Lower lobe of right lung (tissue), 2 donors: Measurements from ENCODE around the gene MOGAT3. TPM values are rescaled to one million over a fixed set of nuclear protein-coding genes. Genes with fewer than 3 reads are reported as not detected.
"Not testable (repeated sequence)": the region's sequence is repeated elsewhere in the genome, so short reads cannot be mapped to it uniquely, and the experiment has no call there.

Experiments
- ATAC-seq, 2 donors: fragments of 200-7000 bp; cut with Tn5 transposase; one replicate each; pipeline ENCODE4 v1.9.1; 2020 to 2022; ENCODE audit warnings: mild to moderate bottlenecking in 2 of 2, moderate library complexity in 2 of 2
- DNase-seq: peaks from one replicate; pipeline ENCODE4 v3.0.0-alpha.2; 2020
- H3K27ac ChIP-seq: fragments of 200-600 bp; one replicate; pipeline ENCODE4 v1.8.0; 2022
- H3K27me3 ChIP-seq: fragments of 200-600 bp; one replicate; pipeline ENCODE4 v1.8.0; 2022; ENCODE audit warnings: low read depth
- H3K36me3 ChIP-seq: fragments of 200-600 bp; one replicate; pipeline ENCODE4 v1.8.0; 2022; ENCODE audit warnings: mild to moderate bottlenecking
- H3K4me1 ChIP-seq: fragments of 200-600 bp; one replicate; pipeline ENCODE4 v1.8.0; 2022
- H3K4me3 ChIP-seq: fragments of 200-600 bp; one replicate; pipeline ENCODE4 v1.8.0; 2022; ENCODE audit warnings: mild to moderate bottlenecking
- H3K9me3 ChIP-seq: fragments of 200-600 bp; one replicate; pipeline ENCODE4 v1.8.0; 2022
- intact Hi-C: fragments of 100-400 bp; cut with DNase I; formaldehyde crosslinking; loops from one replicate; pipeline ENCODE4 v1.11.0; 2022
- total RNA-seq: library from RNA; stranded (reverse); fragmentation: NEBNext Ultra II Directional; extraction: Animal tissue kit (Norgen Biotek cat#: 25700); gene quantifications from one replicate; pipeline ENCODE4 v1.2.1, GENCODE V29; 2021
- TF ChIP-seq, protein P1 (sequence below): fragments of 200-600 bp; IDR thresholded peaks from one replicate; pipeline ENCODE4 v1.8.0; 2022; ENCODE audit warnings: antibody characterized with exemption, mild to moderate bottlenecking
- donor health status: DM: no; HTN: yes; CAD: no; lungs with severe emphysema.

The MOGAT3 gene
- total RNA-seq, 1 donor from 2014 or later = not detected

DNA sequence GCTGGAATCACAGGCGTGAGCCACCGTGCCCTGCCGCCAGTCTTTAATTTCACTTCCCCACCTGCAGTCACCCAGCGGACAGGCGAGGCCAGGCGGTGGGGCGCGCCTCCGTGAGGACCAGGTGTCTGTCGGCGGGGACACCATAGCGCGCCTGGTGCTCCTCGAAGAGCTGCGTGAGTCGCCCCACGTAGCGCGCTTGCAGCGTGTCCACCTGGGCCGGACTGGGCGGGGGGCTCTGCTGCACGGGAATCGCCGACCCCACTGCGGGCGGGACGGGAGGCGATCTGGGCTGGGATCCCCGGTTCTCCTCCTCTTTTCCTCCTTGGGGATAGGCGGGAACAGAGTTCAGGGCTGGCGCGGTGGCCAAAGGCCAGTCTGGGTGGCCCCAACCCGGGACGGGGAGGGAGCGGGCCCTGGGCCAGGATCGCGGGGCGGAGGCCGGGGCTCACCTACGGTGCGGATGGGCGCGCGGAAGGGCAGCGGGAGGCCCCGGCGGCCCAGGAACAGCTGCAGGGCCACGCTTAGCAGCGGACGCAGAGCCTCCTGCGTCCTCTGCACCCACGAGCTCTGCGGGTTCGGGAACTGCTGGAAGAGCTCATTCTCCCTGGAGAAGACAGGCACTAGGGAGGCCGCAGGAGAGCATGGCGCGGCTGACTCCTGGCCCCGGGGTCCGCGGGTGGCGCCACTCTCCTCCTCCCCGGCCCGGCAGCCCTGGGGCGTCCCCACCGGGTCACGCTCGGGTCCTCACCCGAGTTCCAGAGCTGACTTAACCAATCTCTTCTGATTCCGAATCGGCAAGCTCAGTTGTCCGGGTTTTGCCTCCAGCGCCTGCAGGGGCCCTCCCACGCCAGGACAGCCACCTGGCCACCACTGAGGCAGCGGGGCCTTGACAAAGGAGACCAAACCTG is 1.1 kb upstream of the MOGAT3 start:
- Histone ChIP-seq H3K4me1 (peaks cover 10% of the 10 kb centered on the region), H3K27ac (no peak overlapping the region), H3K4me3 (peak overlapping the region; percentile 0), H3K27me3 (peaks cover 63% of the 10 kb centered on the region), H3K36me3 (peaks cover 12% of the 10 kb centered on the region), H3K9me3 (no peaks in the 10 kb centered on the region)
- TF ChIP-seq, protein P1, sequence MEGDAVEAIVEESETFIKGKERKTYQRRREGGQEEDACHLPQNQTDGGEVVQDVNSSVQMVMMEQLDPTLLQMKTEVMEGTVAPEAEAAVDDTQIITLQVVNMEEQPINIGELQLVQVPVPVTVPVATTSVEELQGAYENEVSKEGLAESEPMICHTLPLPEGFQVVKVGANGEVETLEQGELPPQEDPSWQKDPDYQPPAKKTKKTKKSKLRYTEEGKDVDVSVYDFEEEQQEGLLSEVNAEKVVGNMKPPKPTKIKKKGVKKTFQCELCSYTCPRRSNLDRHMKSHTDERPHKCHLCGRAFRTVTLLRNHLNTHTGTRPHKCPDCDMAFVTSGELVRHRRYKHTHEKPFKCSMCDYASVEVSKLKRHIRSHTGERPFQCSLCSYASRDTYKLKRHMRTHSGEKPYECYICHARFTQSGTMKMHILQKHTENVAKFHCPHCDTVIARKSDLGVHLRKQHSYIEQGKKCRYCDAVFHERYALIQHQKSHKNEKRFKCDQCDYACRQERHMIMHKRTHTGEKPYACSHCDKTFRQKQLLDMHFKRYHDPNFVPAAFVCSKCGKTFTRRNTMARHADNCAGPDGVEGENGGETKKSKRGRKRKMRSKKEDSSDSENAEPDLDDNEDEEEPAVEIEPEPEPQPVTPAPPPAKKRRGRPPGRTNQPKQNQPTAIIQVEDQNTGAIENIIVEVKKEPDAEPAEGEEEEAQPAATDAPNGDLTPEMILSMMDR = no peak
- DNase-seq (no peak), ATAC-seq (peak; percentile 32 to 38)
- intact Hi-C loops = no loop called here

DNA sequence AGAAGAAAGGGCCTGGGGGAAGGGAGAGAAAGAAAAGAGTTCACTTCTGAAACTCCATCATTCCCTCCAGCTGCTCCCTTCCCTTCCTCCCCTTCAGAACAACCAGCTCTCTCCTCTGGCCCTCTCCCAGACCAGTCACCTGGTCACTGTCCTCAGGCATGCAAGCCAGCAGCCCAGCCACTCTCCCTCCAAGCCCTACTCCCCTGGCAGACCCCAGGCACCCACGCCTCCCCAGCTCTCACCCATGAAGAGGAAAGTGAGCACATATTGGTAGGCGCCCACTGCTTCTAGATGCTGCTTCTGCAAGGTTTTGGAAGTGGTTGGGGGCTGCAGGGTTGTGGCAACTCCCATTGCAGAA is 353 bp downstream of the MOGAT3 start:
- H3K27me3 ChIP-seq = peaks cover 67% of the 10 kb centered on the region

DNA sequence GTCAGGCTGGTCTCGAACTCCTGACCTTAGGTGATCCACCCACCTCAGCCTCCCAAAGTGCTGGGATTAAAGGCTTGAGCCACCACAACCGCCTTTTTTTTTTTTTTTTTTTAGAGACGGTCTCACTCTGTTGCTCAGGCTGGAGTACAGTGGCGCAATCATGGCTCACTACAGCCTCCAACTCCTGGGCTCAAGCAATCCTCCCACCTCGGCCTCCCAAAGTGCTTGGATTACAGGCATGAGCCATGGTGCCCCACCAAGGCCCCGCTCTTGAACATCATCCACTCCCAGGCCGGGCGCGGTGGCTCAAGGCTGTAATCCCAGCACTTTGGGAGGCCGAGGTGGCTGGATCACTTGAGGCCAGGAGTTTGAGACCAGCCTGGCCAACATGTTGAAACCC is 1.3 kb downstream of the MOGAT3 start:
- peaks cover 10% of the 10 kb centered on the region for H3K4me1 ChIP-seq
- H3K27me3 ChIP-seq = peaks cover 67% of the 10 kb centered on the region

More for the DNA sequence above, 353 bp downstream of the MOGAT3 start:
- TF ChIP-seq, protein P1 = no peak
- Histone ChIP-seq H3K4me1 (peaks cover 10% of the 10 kb centered on the region), H3K9me3 (no peaks in the 10 kb centered on the region), H3K4me3 (no peak overlapping the region), H3K36me3 (no peaks in the 10 kb centered on the region), H3K27ac (no peak overlapping the region)
- DNase-seq (no peak), ATAC-seq (no peak)
- intact Hi-C loops = no loop called here

DNA sequence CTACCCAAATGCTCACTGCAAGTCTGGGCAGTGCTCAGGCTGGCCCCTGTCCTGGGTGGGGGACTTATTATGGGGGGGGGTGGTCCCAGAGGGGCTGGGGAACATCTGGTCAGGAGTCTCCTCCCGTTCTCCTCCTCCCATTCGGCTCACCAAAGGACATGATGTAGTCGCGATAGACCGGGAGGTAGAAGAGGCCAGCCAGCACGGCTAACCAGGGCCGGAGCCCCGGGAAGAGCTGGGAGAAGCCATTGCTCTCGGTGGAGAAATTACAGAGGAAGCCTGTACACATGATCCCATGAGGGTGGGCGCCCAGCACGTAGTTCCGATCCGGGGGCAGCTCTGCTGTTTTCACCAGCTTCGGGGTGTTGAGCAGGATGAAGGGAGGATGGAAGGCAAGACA is 2.4 kb downstream of the MOGAT3 start:
- Histone ChIP-seq H3K4me1 (peaks cover 10% of the 10 kb centered on the region), H3K4me3 (no peak overlapping the region), H3K9me3 (no peaks in the 10 kb centered on the region), H3K36me3 (no peaks in the 10 kb centered on the region), H3K27ac (no peak overlapping the region), H3K27me3 (peaks cover 66% of the 10 kb centered on the region)
- DNase-seq = no peak
- TF ChIP-seq, protein P1 = no peak
- ATAC-seq = no peak
- intact Hi-C loops = no loop called here

More for the DNA sequence above, 1.3 kb downstream of the MOGAT3 start:
- ATAC-seq, DNase-seq, H3K27ac ChIP-seq, H3K9me3 ChIP-seq, H3K4me3 ChIP-seq, intact Hi-C loops, H3K36me3 ChIP-seq: not testable (repeated sequence)

DNA sequence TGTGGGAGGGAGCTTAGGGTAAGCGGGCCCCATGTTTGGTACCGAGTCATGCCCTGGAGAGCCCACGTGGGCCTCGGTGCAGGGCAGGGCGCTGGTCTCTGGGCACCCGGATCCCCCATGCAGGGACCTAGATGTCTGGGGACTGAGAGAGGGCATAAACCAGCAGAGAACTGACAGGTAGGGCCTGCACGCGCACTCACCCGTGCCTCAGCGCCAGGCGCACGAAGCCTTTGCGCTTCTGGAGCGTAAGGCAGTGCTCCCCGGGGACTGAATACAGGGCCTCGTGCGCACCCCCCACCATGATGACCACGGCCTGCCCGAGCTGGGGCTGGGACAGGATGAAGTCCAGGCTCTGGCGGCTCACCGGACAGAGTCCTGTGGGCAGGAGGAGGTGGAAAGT is 2.8 kb downstream of the MOGAT3 start:
- Histone ChIP-seq H3K9me3 (no peaks in the 10 kb centered on the region), H3K36me3 (no peaks in the 10 kb centered on the region), H3K4me1 (peaks cover 10% of the 10 kb centered on the region), H3K27me3 (peaks cover 66% of the 10 kb centered on the region), H3K4me3 (no peak overlapping the region), H3K27ac (no peak overlapping the region)
- intact Hi-C loops = no loop called here
- DNase-seq (no peak), ATAC-seq (peak in 1 of 2 donors; percentile 14)
- TF ChIP-seq, protein P1 = no peak

DNA sequence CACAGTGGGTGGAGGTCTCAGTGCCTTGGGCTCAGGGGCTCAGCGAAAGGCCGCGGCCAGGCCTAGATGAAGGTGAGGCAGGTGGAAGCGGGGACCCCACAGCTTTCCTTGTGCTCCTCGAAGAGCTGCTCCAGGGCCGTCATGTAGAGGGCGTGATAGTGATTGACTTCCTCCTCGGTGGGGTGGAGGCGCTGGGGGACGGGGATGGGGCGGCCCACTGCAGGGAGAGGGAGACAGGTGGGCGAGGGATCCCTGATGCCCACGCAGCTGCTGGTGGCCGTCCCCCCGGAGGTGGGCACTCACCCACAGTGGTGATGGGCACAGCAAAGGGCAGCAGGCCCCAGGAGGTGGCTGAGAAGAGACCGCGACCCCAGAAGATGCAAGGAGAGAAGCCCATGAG is 5.0 kb downstream of the MOGAT3 start:
- ATAC-seq = no peak
- H3K9me3 ChIP-seq = no peaks in the 10 kb centered on the region
- intact Hi-C loops = no loop called here

More for the DNA sequence above, 5.0 kb downstream of the MOGAT3 start:
- Histone ChIP-seq H3K27ac (no peak overlapping the region), H3K36me3 (no peaks in the 10 kb centered on the region), H3K27me3 (peaks cover 45% of the 10 kb centered on the region), H3K4me3 (no peak overlapping the region), H3K4me1 (no peaks in the 10 kb centered on the region)
- TF ChIP-seq, protein P1 = no peak
- no peak for DNase-seq
